HCEC 1CT (cell line): Measurements from ENCODE around the gene RAD21L1.
A peak's percentile ranks its signal among the peaks of the same experiment; 100 is the strongest.

Source experiments
- DNase-seq: peaks from one replicate; pipeline ENCODE4 v3.0.0-alpha.2; 2017

RAD21L1 gene

GRCh38 chr20:1225783-1226654, at the start of gene RAD21L1:
RAD21L1 (plus strand) TSS chr20:1226044; CDS start chr20:1228454, 2,410 bp downstream.
- DNase-seq = peak; percentile 69

- peak; percentile 21 for DNase-seq
Observed at GRCh38 chr20:1177680-1178079, 48.2 kb upstream of the RAD21L1 start.

GRCh38 chr20:1178103-1178502, 47.7 kb upstream of the RAD21L1 start:
- DNase-seq = no peak

- no peak for DNase-seq
Observed at GRCh38 chr20:1178623-1179022, 47.2 kb upstream of the RAD21L1 start.

GRCh38 chr20:1180949-1181348, 44.9 kb upstream of the RAD21L1 start:
- DNase-seq = no peak

GRCh38 chr20:1182106-1182505, 43.7 kb upstream of the RAD21L1 start:
- no peak for DNase-seq

- DNase-seq = no peak
Observed at GRCh38 chr20:1183153-1183552, 42.7 kb upstream of the RAD21L1 start.

- no peak for DNase-seq
Observed at GRCh38 chr20:1184260-1184637, 41.6 kb upstream of the RAD21L1 start.

- no peak for DNase-seq
Observed at GRCh38 chr20:1184638-1185315, 41.1 kb upstream of the RAD21L1 start, which contains the start of gene TMEM74B. TMEM74B (minus strand) TSS chr20:1184981; CDS start chr20:1183801, 1,180 bp downstream.

- DNase-seq = no peak
Observed at GRCh38 chr20:1185316-1185741, 40.5 kb upstream of the RAD21L1 start.

- peak; percentile 22 for DNase-seq
Observed at GRCh38 chr20:1185790-1186334, 40.0 kb upstream of the RAD21L1 start.

- DNase-seq = no peak
Observed at GRCh38 chr20:1186367-1186991, 39.4 kb upstream of the RAD21L1 start.

- no peak for DNase-seq
Observed at GRCh38 chr20:1187605-1188171, 38.2 kb upstream of the RAD21L1 start.

- DNase-seq = no peak
Observed at GRCh38 chr20:1188347-1188746, 37.5 kb upstream of the RAD21L1 start.

GRCh38 chr20:1189827-1190226, 36.0 kb upstream of the RAD21L1 start:
- DNase-seq = no peak

GRCh38 chr20:1190847-1191246, 35.0 kb upstream of the RAD21L1 start:
- no peak for DNase-seq

GRCh38 chr20:1191299-1191698, 34.5 kb upstream of the RAD21L1 start:
- DNase-seq = no peak

- DNase-seq = no peak
Observed at GRCh38 chr20:1195226-1195625, 30.6 kb upstream of the RAD21L1 start.

GRCh38 chr20:1196634-1197033, 29.2 kb upstream of the RAD21L1 start:
- DNase-seq = no peak

- no peak for DNase-seq
Observed at GRCh38 chr20:1197801-1198200, 28.0 kb upstream of the RAD21L1 start.

GRCh38 chr20:1198751-1199150, 27.1 kb upstream of the RAD21L1 start:
- DNase-seq = no peak

- DNase-seq = no peak
Observed at GRCh38 chr20:1199212-1199873, 26.5 kb upstream of the RAD21L1 start.
